PFSK-1 (cell line): ENCODE results near the gene ASZ1.

Experiments
- FOXP2 ChIP-seq: optimal IDR thresholded peaks from 2 replicates; pipeline ENCODE3; 2011; ENCODE audit warnings: borderline replicate concordance, control low read depth, inconsistent platforms; ENCODE audit not compliant: insufficient read depth; ENCODE audit errors: extremely low read length, extremely low read depth
- POLR2AphosphoS5 ChIP-seq: IDR thresholded peaks from 2 replicates; pipeline ENCODE4 v1.6.1; 2012; ENCODE audit warnings: low read depth, mild to moderate bottlenecking, control low read depth, low read length, moderate library complexity
- SIN3A ChIP-seq: IDR thresholded peaks from 2 replicates; pipeline ENCODE4 v1.6.1; 2012; ENCODE audit warnings: mild to moderate bottlenecking, low read length, moderate library complexity, borderline replicate concordance; ENCODE audit not compliant: insufficient read depth
- TAF1 ChIP-seq: IDR thresholded peaks from 2 replicates; pipeline ENCODE4 v1.6.1; 2012; ENCODE audit warnings: low read length, control low read depth, borderline replicate concordance; ENCODE audit not compliant: insufficient read depth
- TF ChIP-seq, protein P1 (sequence below), 2 experiments: IDR thresholded peaks; 2 replicates each; pipeline versions ENCODE4 v1.6.1 to v1.8.0; 2011 to 2012; ENCODE audit warnings: low read depth in 2 of 2, low read length in 2 of 2, control low read depth in 1 of 2, inconsistent platforms in 1 of 2, mild to moderate bottlenecking in 1 of 2, moderate library complexity in 1 of 2; ENCODE audit not compliant: insufficient read depth in 1 of 2

The ASZ1 gene

DNA sequence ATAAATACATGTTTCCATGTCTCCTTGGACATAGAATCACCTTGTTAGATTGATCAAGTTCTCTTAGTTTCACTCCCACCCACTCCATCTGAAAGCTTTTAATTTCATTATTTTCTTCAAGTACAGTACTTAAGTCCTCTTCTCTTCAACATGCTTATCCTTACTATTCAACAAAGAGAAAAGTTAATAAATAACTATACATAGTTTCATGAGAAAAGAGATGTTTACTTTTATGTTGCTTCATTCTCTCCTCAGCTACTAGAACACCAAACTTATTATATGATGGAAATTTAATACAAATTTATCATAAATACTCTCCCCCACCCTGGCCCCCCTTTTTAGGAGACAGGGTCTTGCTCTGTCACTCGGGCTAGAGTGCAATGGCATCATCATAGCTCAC is 33.5 kb downstream of the ASZ1 start:
- no peak for TF ChIP-seq FOXP2
- TF ChIP-seq TAF1, result no peak
- TF ChIP-seq SIN3A, result no peak
- TF ChIP-seq POLR2AphosphoS5, result no peak
- TF ChIP-seq, protein P1, sequence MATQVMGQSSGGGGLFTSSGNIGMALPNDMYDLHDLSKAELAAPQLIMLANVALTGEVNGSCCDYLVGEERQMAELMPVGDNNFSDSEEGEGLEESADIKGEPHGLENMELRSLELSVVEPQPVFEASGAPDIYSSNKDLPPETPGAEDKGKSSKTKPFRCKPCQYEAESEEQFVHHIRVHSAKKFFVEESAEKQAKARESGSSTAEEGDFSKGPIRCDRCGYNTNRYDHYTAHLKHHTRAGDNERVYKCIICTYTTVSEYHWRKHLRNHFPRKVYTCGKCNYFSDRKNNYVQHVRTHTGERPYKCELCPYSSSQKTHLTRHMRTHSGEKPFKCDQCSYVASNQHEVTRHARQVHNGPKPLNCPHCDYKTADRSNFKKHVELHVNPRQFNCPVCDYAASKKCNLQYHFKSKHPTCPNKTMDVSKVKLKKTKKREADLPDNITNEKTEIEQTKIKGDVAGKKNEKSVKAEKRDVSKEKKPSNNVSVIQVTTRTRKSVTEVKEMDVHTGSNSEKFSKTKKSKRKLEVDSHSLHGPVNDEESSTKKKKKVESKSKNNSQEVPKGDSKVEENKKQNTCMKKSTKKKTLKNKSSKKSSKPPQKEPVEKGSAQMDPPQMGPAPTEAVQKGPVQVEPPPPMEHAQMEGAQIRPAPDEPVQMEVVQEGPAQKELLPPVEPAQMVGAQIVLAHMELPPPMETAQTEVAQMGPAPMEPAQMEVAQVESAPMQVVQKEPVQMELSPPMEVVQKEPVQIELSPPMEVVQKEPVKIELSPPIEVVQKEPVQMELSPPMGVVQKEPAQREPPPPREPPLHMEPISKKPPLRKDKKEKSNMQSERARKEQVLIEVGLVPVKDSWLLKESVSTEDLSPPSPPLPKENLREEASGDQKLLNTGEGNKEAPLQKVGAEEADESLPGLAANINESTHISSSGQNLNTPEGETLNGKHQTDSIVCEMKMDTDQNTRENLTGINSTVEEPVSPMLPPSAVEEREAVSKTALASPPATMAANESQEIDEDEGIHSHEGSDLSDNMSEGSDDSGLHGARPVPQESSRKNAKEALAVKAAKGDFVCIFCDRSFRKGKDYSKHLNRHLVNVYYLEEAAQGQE (IDR thresholded peaks at IDR 0.05; ENCODE audit: insufficient read depth in 1 of 2, low read depth in 2 of 2, low read length in 2 of 2), result no peak

DNA sequence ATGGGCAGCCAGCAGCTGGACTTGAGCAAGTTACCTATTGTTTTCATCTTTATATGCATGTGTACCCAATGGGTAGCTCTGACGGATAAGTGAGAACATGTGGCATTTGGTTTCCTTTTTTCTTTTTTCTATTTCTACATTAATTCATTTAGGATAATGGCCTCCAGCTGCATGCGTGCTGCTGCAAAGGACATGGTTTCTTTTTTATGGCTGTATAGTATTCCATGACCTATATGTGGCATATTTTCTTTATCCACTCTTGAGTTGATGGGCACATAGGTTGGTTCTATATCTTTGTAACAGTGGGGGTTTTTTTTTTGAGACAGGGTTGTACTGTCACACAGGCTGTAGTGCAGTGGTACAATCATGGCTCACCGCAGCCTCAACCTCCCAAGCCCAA is 37.4 kb downstream of the ASZ1 start:
- TF ChIP-seq, protein P1 (IDR thresholded peaks at IDR 0.05; ENCODE audit: insufficient read depth in 1 of 2, low read depth in 2 of 2, low read length in 2 of 2), result no peak
- TF ChIP-seq POLR2AphosphoS5, result no peak
- TF ChIP-seq SIN3A, result no peak
- no peak for TF ChIP-seq FOXP2
- TF ChIP-seq TAF1, result no peak

DNA sequence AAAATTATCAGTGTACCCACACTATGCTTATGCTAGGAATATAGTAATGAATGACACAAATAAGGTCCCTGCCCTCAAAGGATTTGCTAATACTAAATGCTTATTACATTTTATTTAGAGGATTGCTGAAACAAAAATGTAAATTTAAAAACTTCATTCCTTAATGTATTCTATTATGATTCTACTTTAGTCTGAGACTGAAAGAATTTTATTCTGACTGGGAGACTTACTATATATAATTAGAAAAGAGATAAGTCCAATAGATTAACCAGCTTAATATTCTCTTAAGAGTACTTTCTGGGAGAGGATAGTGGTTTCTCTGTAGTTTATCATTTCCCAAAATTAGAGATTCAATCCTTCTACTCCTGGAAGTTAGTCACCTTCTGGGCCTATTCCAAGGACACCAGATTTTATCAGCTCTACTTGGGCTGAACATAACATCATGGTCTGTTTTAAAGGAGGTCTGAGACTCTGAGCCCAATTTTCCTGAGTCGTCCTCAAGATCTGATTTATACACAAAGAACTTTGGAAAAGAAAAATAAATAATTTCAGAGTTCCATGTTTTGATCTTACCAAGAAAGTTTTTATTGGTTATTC is 41.1 kb downstream of the ASZ1 start:
- TF ChIP-seq POLR2AphosphoS5, result no peak
- no peak for TF ChIP-seq FOXP2
- no peak for TF ChIP-seq TAF1
- no peak for TF ChIP-seq SIN3A
- TF ChIP-seq, protein P1 (IDR thresholded peaks at IDR 0.05; ENCODE audit: insufficient read depth in 1 of 2, low read depth in 2 of 2, low read length in 2 of 2), result no peak

DNA sequence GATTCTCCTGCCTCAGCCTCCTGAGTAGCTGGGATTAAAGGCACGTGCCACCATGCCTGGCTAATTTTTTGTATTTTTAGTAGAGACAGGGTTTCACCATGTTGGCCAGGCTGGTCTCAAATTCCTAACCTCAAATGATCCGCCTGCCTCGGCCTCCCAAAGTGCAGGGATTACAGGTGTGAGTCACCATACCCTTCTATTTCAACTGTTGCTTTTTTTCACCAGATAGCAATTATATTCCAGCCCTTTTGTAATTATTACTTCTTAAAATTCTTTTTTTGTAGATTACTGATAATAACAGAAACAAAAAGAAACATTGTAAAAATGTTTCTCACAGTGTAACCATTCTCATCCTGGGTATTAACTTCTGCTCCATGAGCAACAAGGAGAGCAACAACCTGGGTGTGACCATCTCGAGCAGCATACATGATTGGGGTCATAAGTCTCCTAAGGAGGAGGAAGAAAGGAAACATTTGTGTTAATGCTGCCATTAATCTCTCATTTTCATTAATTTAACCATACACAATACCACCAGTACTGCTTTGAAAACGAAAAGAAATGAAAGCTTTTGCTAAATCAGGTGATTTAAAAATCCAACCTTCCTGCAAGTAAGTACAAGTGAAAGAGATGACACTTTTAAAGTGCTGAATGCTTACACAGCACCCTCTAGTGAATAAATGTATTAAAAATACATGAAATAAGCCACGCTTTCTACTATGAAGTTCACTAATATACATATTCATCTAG is 41.8 kb downstream of the ASZ1 start:
- TF ChIP-seq, protein P1 (IDR thresholded peaks at IDR 0.05; ENCODE audit: insufficient read depth in 1 of 2, low read depth in 2 of 2, low read length in 2 of 2), result no peak
- no peak for TF ChIP-seq POLR2AphosphoS5
- TF ChIP-seq SIN3A, result no peak
- no peak for TF ChIP-seq FOXP2
- TF ChIP-seq TAF1, result no peak
